IMR-90 (cell line): ENCODE measurements around the gene MLH3. TPM values are rescaled to one million over a fixed set of nuclear protein-coding genes. Genes with fewer than 3 reads are reported as not detected.

Experiments used
- ATAC-seq: fragments of 200-7000 bp; cut with Tn5 transposase; 2 replicates; pipeline ENCODE4 v1.9.1; 2020; ENCODE audit warnings: low read depth, mild to moderate bottlenecking, moderate library complexity
- BruUV-seq: library from RNA; stranded (reverse); fragments of 400-500 nt; replicated peaks from 2 replicates; lab custom pipeline; 2021; lab: Mats Ljungman, UMichigan
- CTCF ChIA-PET: fragments of 300-600 bp; formaldehyde crosslinking; extraction: SDS; loops from one replicate; lab custom pipeline; 2021; ENCODE audit warnings: antibody characterized with exemption; lab: Yijun Ruan, JAX
- POLR2A ChIA-PET: fragments of 300-600 bp; sonication (Branson Sonifier 250); formaldehyde crosslinking; loops from one replicate; lab custom pipeline; 2022; ENCODE audit warnings: antibody characterized with exemption; ENCODE audit not compliant: unreplicated experiment; lab: Charles Lee
- DNase-seq: peaks from one replicate; pipeline ENCODE4 v3.0.0; 2013
- H2AFZ ChIP-seq: replicated peaks from 2 replicates; pipeline ENCODE3; 2013; ENCODE audit warnings: low read length, mild to moderate bottlenecking; ENCODE audit not compliant: poor library complexity
- H2AK5ac ChIP-seq: 2 replicates; pipeline ENCODE4 v1.6.1; 2013; ENCODE audit warnings: low read depth, low read length, inconsistent platforms
- H2AK9ac ChIP-seq: replicated peaks from 2 replicates; pipeline ENCODE3; 2013; ENCODE audit warnings: mild to moderate bottlenecking, low read depth, low read length, moderate library complexity; ENCODE audit not compliant: poor library complexity
- H2BK120ac ChIP-seq: 2 replicates; pipeline ENCODE4 v1.6.1; 2013; ENCODE audit warnings: low read depth, low read length, inconsistent platforms
- H2BK15ac ChIP-seq: 3 replicates; pipeline ENCODE4 v1.6.1; 2013; ENCODE audit warnings: low read depth, low read length, inconsistent platforms
- H2BK20ac ChIP-seq: 2 replicates; pipeline ENCODE4 v1.6.1; 2013; ENCODE audit warnings: low read depth, mild to moderate bottlenecking, inconsistent platforms, low read length, moderate library complexity
- H2BK5ac ChIP-seq: 2 replicates; pipeline ENCODE4 v1.6.1; 2013; ENCODE audit warnings: mild to moderate bottlenecking, low read depth, low read length, inconsistent platforms; ENCODE audit not compliant: poor library complexity, severe bottlenecking
- H3K14ac ChIP-seq: replicated peaks from 2 replicates; pipeline ENCODE4 v1.6.1; 2013; ENCODE audit warnings: low read depth, low read length, inconsistent platforms
- H3K18ac ChIP-seq: 2 replicates; pipeline ENCODE4 v1.6.1; 2013; ENCODE audit warnings: low read depth, low read length, control low read depth
- H3K23ac ChIP-seq: 2 replicates; pipeline ENCODE4 v1.6.1; 2013; ENCODE audit warnings: low read depth, low read length, inconsistent platforms
- H3K27ac ChIP-seq: 2 replicates; pipeline ENCODE4 v1.5.1; 2013; ENCODE audit warnings: mild to moderate bottlenecking, control low read depth, low read length; ENCODE audit not compliant: insufficient read depth
- H3K27me3 ChIP-seq: 2 replicates; pipeline ENCODE4 v1.6.1; 2013; ENCODE audit warnings: low read length; ENCODE audit not compliant: control insufficient read depth, insufficient read depth
- H3K36me3 ChIP-seq: 2 replicates; pipeline ENCODE4 v1.6.1; 2013; ENCODE audit warnings: low read length, mixed read lengths; ENCODE audit not compliant: control insufficient read depth, insufficient read depth
- H3K4ac ChIP-seq: 2 replicates; pipeline ENCODE4 v1.6.1; 2013; ENCODE audit warnings: low read depth, low read length, inconsistent platforms
- H3K4me1 ChIP-seq: 2 replicates; pipeline ENCODE4 v1.6.1; 2013; ENCODE audit warnings: low read length, mixed read lengths; ENCODE audit not compliant: control insufficient read depth, insufficient read depth
- H3K4me2 ChIP-seq: 2 replicates; pipeline ENCODE4 v1.6.1; 2013; ENCODE audit warnings: low read depth, mild to moderate bottlenecking, control low read depth, low read length, moderate library complexity
- H3K4me3 ChIP-seq: 2 replicates; pipeline ENCODE4 v1.5.1; 2013; ENCODE audit warnings: low read depth, mild to moderate bottlenecking, control low read depth, low read length, moderate library complexity; ENCODE audit not compliant: insufficient read depth
- H3K56ac ChIP-seq: 2 replicates; pipeline ENCODE4 v1.6.1; 2013; ENCODE audit warnings: low read length, inconsistent platforms; ENCODE audit not compliant: insufficient read depth; ENCODE audit errors: extremely low read depth
- H3K79me1 ChIP-seq, 2 experiments: 2 replicates each; pipeline ENCODE4 v1.6.1; 2013; ENCODE audit warnings: low read length in 2 of 2, inconsistent platforms in 1 of 2, low read depth in 1 of 2
- H3K9ac ChIP-seq: 2 replicates; pipeline ENCODE4 v1.6.1; 2013; ENCODE audit warnings: low read depth, low read length, control low read depth
- H3K9me1 ChIP-seq: 2 replicates; pipeline ENCODE4 v1.6.1; 2013; ENCODE audit warnings: low read length, inconsistent platforms; ENCODE audit not compliant: insufficient read depth
- H3K9me3 ChIP-seq: 2 replicates; pipeline ENCODE4 v1.6.1; 2013; ENCODE audit warnings: low read length; ENCODE audit not compliant: control insufficient read depth, insufficient read depth
- H4K20me1 ChIP-seq: 2 replicates; pipeline ENCODE4 v1.6.1; 2013; ENCODE audit warnings: low read length, inconsistent platforms; ENCODE audit not compliant: insufficient read depth
- H4K5ac ChIP-seq: 2 replicates; pipeline ENCODE4 v1.6.1; 2013; ENCODE audit warnings: mild to moderate bottlenecking, low read depth, low read length, control low read depth
- H4K8ac ChIP-seq, 2 experiments: 2 replicates each; pipeline ENCODE4 v1.6.1; 2013; ENCODE audit warnings: low read depth in 2 of 2, low read length in 2 of 2, control low read depth in 1 of 2, inconsistent platforms in 1 of 2
- H4K91ac ChIP-seq: 2 replicates; pipeline ENCODE4 v1.6.1; 2013; ENCODE audit warnings: low read depth, low read length, inconsistent platforms; ENCODE audit not compliant: insufficient read depth
- CHD1 ChIP-seq: IDR thresholded peaks from 2 replicates; pipeline ENCODE4 v1.6.1; 2012; ENCODE audit warnings: low read depth, low read length, improper control_type of control experiment
- CTCF ChIP-seq: conservative IDR thresholded peaks from 2 replicates; pipeline ENCODE4 v1.5.1; 2012; ENCODE audit warnings: mild to moderate bottlenecking, low read depth, low read length, improper control_type of control experiment
- MAFK ChIP-seq: IDR thresholded peaks from 2 replicates; pipeline ENCODE4 v1.6.1; 2012; ENCODE audit warnings: low read depth, low read length, improper control_type of control experiment
- MXI1 ChIP-seq: IDR thresholded peaks from 2 replicates; pipeline ENCODE4 v1.6.1; 2012; ENCODE audit warnings: low read depth, mild to moderate bottlenecking, low read length, moderate library complexity, borderline replicate concordance
- WGBS, 2 experiments: methylation state at CpG; one replicate each; pipeline versions ENCODE4 v1.1.5 to v1.1.7; 2013; ENCODE audit warnings: missing lambda C conversion rate in 2 of 2; ENCODE audit not compliant: insufficient read length in 1 of 2; ENCODE audit errors: extremely low coverage in 2 of 2; 5-methylcytosine and 5-hydroxymethylcytosine counted together
- dilution Hi-C: fragments of 300-500 bp; cut with HindIII; formaldehyde crosslinking; loops from one replicate; pipeline ENCODE4 v1.14.3; 2018; ENCODE audit warnings: low sequenced_read_pairs; ENCODE audit not compliant: unreplicated experiment
- in situ Hi-C: fragments of 300-500 bp; cut with MboI; formaldehyde crosslinking; loops from 3 replicates; pipeline ENCODE4 v1.14.3; 2019; ENCODE audit warnings: low sequenced_read_pairs, inconsistent platforms, mixed read lengths
- intact Hi-C: fragments of 100-400 bp; cut with micrococcal nuclease; formaldehyde crosslinking; loops from 2 replicates; pipeline ENCODE4 v1.10.0; 2022
- polyA plus RNA-seq, 3 experiments: library from polyadenylated mRNA; depleted of rRNA; stranded (reverse); fragments of >200 nt; gene quantifications; 2 replicates each; pipeline ENCODE4 v1.2.3, GENCODE V29; 2012; ENCODE audit warnings: low replicate concordance in 1 of 3
- total RNA-seq: library from RNA; depleted of rRNA; stranded (reverse); fragments of >200 nt; gene quantifications from 2 replicates; pipeline ENCODE4 v1.2.3, GENCODE V29; 2012

Gene MLH3
- total and polyA plus RNA-seq, 2 of the 4 experiments (the other 2 are of a cell fraction) = 5.6 to 14.7 TPM

DNA sequence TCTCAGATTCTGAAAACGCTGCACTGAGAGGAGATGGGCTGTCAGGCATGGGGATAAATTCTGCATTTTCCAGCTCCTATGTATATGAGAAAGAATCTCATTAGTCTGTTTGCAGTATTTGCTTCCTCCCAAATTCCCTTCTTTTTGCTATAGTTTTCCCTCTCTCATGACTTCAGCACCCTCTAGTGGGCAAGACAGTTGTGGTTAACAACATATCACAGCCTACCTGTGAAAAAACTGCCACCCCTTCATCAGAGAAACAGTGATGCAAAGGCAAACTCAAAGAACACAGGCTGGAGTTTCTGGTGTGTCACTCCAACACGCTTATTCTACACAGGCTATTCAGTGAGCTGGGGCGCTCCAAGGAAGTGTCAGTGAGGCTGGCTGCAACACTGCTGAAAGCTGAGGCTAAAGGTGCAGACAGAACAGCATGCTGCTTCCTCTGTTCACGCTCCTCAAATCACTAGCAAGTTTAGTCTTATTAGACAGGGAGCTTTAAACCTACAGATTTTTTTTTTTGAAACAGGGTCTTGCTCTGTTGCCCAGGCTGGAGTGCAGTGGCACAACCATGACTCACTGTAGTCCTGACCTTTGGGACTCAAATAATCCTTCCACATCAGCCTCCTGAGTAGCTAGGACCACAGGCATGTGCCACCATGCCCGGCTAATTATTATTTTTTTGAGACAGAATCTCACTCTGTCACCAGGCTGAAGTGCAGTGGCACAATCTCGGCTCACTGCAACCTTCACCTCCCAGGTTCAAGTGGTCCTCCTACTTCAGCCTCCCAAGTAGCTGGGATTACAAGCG is 37.5 kb upstream of the MLH3 start (continued):
- TF ChIP-seq MXI1 (no peak), CHD1 (no peak)

DNA sequence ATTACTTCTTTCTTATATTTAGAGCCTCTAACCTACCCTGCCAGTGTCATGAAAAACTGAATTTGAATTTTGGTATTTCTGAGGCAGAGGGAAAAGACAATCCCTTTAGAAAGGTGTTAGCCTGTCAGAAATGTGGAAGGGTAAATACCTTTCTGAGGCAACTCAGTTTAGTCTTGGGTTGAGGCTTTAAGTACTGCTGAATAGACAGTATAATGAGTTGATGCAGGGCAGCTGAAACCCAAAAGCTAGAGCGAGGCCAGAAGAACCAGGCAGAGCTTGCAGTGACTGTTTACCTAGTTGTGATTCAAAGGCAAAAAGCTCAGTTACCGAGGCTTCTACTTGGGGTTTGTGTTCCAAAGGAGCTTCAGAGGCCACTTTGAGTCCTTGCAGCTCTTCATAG is 36.9 kb upstream of the MLH3 start:
- Histone ChIP-seq H3K9me3 (no peaks in the 10 kb centered on the region), H2AK5ac (no peak overlapping the region), H3K9me1 (no peaks in the 10 kb centered on the region), H3K23ac (no peak overlapping the region), H2BK20ac (no peak overlapping the region), H4K91ac (no peak overlapping the region), H2AK9ac (no peak overlapping the region), H2BK5ac (no peak overlapping the region), H3K9ac (no peak overlapping the region), H4K5ac (no peak overlapping the region), H3K4me3 (no peak overlapping the region), H3K79me1 (no peaks in the 10 kb centered on the region; a peak in 1 of 4 replicates), H3K4ac (no peak overlapping the region), H3K14ac (no peak overlapping the region), H3K4me1 (0 out of 2 replicates have a peak, but pooled peaks cover 3% of the 10 kb centered on the region), H2BK120ac (no peak overlapping the region), H3K27ac (no peak overlapping the region), H3K56ac (no peak overlapping the region), H4K20me1 (no peaks in the 10 kb centered on the region), H3K36me3 (peaks cover 30% of the 10 kb centered on the region), H3K18ac (no peak overlapping the region), H2AFZ (no peak overlapping the region), H4K8ac (no peak overlapping the region), H3K4me2 (no peak overlapping the region), H2BK15ac (no peak overlapping the region), H3K27me3 (no peaks in the 10 kb centered on the region)
- peak; percentile 25; the same call in 1 of the 2 replicates for TF ChIP-seq MAFK
- no peak for TF ChIP-seq CTCF
- ChIA-PET CTCF (interaction anchor here (0.5 to 1.5 kb wide), 14 partner anchors 19 to 282 kb away, joined by 3 to 7 read pairs (median 3); partner anchors contain the start of genes PGF, PROX2, RPS6KL1 and ZC2HC1C), POLR2A (no interaction called here)
- ATAC-seq (no peak), DNase-seq (no peak)
- intact Hi-C loops (loop anchor here (1.0 to 2.0 kb wide), 3 partner anchors 142 to 227 kb away; no protein-coding TSS in a partner anchor), dilution Hi-C loops (no loop called here), in situ Hi-C loops (no loop called here)
- no TSS peak for BruUV-seq
- 100% methylated on average over 1 of the region's 2 CpGs; no CpG with 5 or more reads in 1 of the 2 experiments for WGBS, 2 experiments
